ENCODE measurements around the gene KIAA1586. TPM values are rescaled to one million over a fixed set of nuclear protein-coding genes. Genes with fewer than 3 reads are reported as not detected.
A peak's percentile ranks its signal among the peaks of the same experiment; 100 is the strongest.
"Not testable (repeated sequence)": the region's sequence is repeated elsewhere in the genome, so short reads cannot be mapped to it uniquely, and the experiment has no call there.

The KIAA1586 gene
- total RNA-seq, 1 experiment from 2014 or later = 6.0 TPM

- no peaks in the 10 kb centered on the region for H3K9me3 ChIP-seq (ENCODE audit: low read length)
- H3K27me3 ChIP-seq (ENCODE audit: low read length) = no peaks in the 10 kb centered on the region
- ATAC-seq = no peak
- POLR2A ChIA-PET (ENCODE audit: unreplicated experiment) = interaction anchor here (0.7 kb wide), 1 partner anchor 29 kb away, joined by 4 read pairs; no protein-coding TSS in a partner anchor
- peaks cover 29% of the 10 kb centered on the region for H3K4me1 ChIP-seq (ENCODE audit: insufficient read depth, low read length)
- H3K9ac ChIP-seq (ENCODE audit: low read length) = no peak overlapping the region
- CTCF ChIA-PET = no interaction called here
- H3K4me3 ChIP-seq (ENCODE audit: low read length) = peak overlapping the region; percentile 72
- no peak overlapping the region for H3K27ac ChIP-seq (ENCODE audit: low read length)
- H3F3A ChIP-seq (ENCODE audit: low read length, unreplicated experiment) = no peaks in the 10 kb centered on the region
- peak overlapping the region; percentile 66 for H2AFZ ChIP-seq (ENCODE audit: low read length)
- peak; percentile 6 for DNase-seq
- BruUV-seq (replicated peaks) = TSS peak; percentile 44
- H3K79me2 ChIP-seq (ENCODE audit: low read length) = peaks cover 30% of the 10 kb centered on the region
- peaks cover 18% of the 10 kb centered on the region for H4K20me1 ChIP-seq (ENCODE audit: low read length)
- TF ChIP-seq EZH2 (IDR thresholded peaks at IDR 0.05; ENCODE audit: low read length, unreplicated experiment) (no peak), EZH2phosphoT487 (IDR thresholded peaks at IDR 0.05; ENCODE audit: borderline replicate concordance, low read length) (no peak), CTCF (conservative IDR thresholded peaks at IDR 0.05; ENCODE audit: low read depth, low read length) (no peak)
- H3K9me2 ChIP-seq (replicated peaks; ENCODE audit: low read length) = no peaks in the 10 kb centered on the region
- peak overlapping the region; percentile 81 for H3K4me2 ChIP-seq (ENCODE audit: low read length)
- intact Hi-C loops (cut with micrococcal nuclease) = loop anchor here (5.0 kb wide), 2 partner anchors 42 to 228 kb away; partner anchors contain the start of genes KIAA1586 and PRIM2
- peaks cover 6% of the 10 kb centered on the region; the same call in 1 of the 2 replicates for H3K36me3 ChIP-seq (ENCODE audit: low read depth, low read length)
Measured at GRCh38 chr6:57089265-57089664, 42.8 kb downstream of the KIAA1586 start.

GRCh38 chr6:57089687-57090457, 43.4 kb downstream of the KIAA1586 start, which contains the start of gene ZNF451:
Gene ZNF451, plus strand, starts transcription at chr6:57090188. Its CDS starts 66 bp downstream, at chr6:57090254.
- peak within 1 kb of the TSS; percentile 73 for H3K9ac ChIP-seq (ENCODE audit: low read length)
- peaks cover 29% of the 10 kb centered on the region for H3K4me1 ChIP-seq (ENCODE audit: insufficient read depth, low read length)
- H3K36me3 ChIP-seq (ENCODE audit: low read depth, low read length) = peaks cover 9% of the 10 kb centered on the region; the same call in 1 of the 2 replicates
- CTCF ChIA-PET = no interaction called here
- H3K79me2 ChIP-seq (ENCODE audit: low read length) = peaks cover 37% of the 10 kb centered on the region
- ATAC-seq (peak; percentile 93), DNase-seq (peak; percentile 97)
- no peaks in the 10 kb centered on the region for H3F3A ChIP-seq (ENCODE audit: low read length, unreplicated experiment)
- peak within 1 kb of the TSS; percentile 66 for H2AFZ ChIP-seq (ENCODE audit: low read length)
- peak within 1 kb of the TSS; percentile 72 for H3K4me3 ChIP-seq (ENCODE audit: low read length)
- peaks cover 20% of the 10 kb centered on the region for H4K20me1 ChIP-seq (ENCODE audit: low read length)
- H3K27me3 ChIP-seq (ENCODE audit: low read length) = no peaks in the 10 kb centered on the region
- intact Hi-C loops (cut with micrococcal nuclease) = loop anchor here (1.0 to 5.0 kb wide), 3 partner anchors 43 to 227 kb away; partner anchors contain the start of genes BAG2, KIAA1586 and PRIM2
- no peak within 1 kb of the TSS for H3K27ac ChIP-seq (ENCODE audit: low read length)
- TF ChIP-seq CTCF (conservative IDR thresholded peaks at IDR 0.05; ENCODE audit: low read depth, low read length) (no peak), EZH2phosphoT487 (IDR thresholded peaks at IDR 0.05; ENCODE audit: borderline replicate concordance, low read length) (no peak), EZH2 (IDR thresholded peaks at IDR 0.05; ENCODE audit: low read length, unreplicated experiment) (no peak)
- peak within 1 kb of the TSS; percentile 81 for H3K4me2 ChIP-seq (ENCODE audit: low read length)
- no peaks in the 10 kb centered on the region for H3K9me3 ChIP-seq (ENCODE audit: low read length)
- POLR2A ChIA-PET (ENCODE audit: unreplicated experiment) = interaction anchor here (0.7 kb wide), 1 partner anchor 30 kb away, joined by 4 read pairs; no protein-coding TSS in a partner anchor
- no peaks in the 10 kb centered on the region for H3K9me2 ChIP-seq (replicated peaks; ENCODE audit: low read length)
- no TSS peak for BruUV-seq (replicated peaks)

GRCh38 chr6:57090458-57091067, 44.1 kb downstream of the KIAA1586 start:
- H3K79me2 ChIP-seq (ENCODE audit: low read length) = peaks cover 43% of the 10 kb centered on the region
- CTCF ChIA-PET = not testable (repeated sequence)

GRCh38 chr6:57091375-57091774, 44.9 kb downstream of the KIAA1586 start:
- ATAC-seq; H2AFZ ChIP-seq (ENCODE audit: low read length); H3K27ac ChIP-seq (ENCODE audit: low read length); H3K9me3 ChIP-seq (ENCODE audit: low read length); H3F3A ChIP-seq (ENCODE audit: low read length, unreplicated experiment); DNase-seq; CTCF ChIA-PET; POLR2A ChIA-PET (ENCODE audit: unreplicated experiment); intact Hi-C loops (cut with micrococcal nuclease); H3K27me3 ChIP-seq (ENCODE audit: low read length); BruUV-seq (replicated peaks); H3K9me2 ChIP-seq (replicated peaks; ENCODE audit: low read length): not testable (repeated sequence)
- peak overlapping the region; percentile 83 for H3K4me2 ChIP-seq (ENCODE audit: low read length)
- H3K79me2 ChIP-seq (ENCODE audit: low read length) = peaks cover 52% of the 10 kb centered on the region
- H3K4me1 ChIP-seq (ENCODE audit: insufficient read depth, low read length) = peaks cover 29% of the 10 kb centered on the region
- peaks cover 23% of the 10 kb centered on the region for H4K20me1 ChIP-seq (ENCODE audit: low read length)
- H3K36me3 ChIP-seq (ENCODE audit: low read depth, low read length) = peaks cover 11% of the 10 kb centered on the region; the same call in 1 of the 2 replicates
- H3K9ac ChIP-seq (ENCODE audit: low read length) = peak overlapping the region; percentile 4; the same call in 1 of the 2 replicates
- H3K4me3 ChIP-seq (ENCODE audit: low read length) = peak overlapping the region; percentile 66

More at GRCh38 chr6:57090458-57091067, 44.1 kb downstream of the KIAA1586 start:
- peak; percentile 17 for ATAC-seq
- H3K9me2 ChIP-seq (replicated peaks; ENCODE audit: low read length); DNase-seq; H3K27me3 ChIP-seq (ENCODE audit: low read length); H3K4me3 ChIP-seq (ENCODE audit: low read length); H3F3A ChIP-seq (ENCODE audit: low read length, unreplicated experiment); H3K4me2 ChIP-seq (ENCODE audit: low read length); H2AFZ ChIP-seq (ENCODE audit: low read length); POLR2A ChIA-PET (ENCODE audit: unreplicated experiment); H3K27ac ChIP-seq (ENCODE audit: low read length); H3K9me3 ChIP-seq (ENCODE audit: low read length): not testable (repeated sequence)
- peaks cover 29% of the 10 kb centered on the region for H3K4me1 ChIP-seq (ENCODE audit: insufficient read depth, low read length)
- H3K9ac ChIP-seq (ENCODE audit: low read length) = peak overlapping the region; percentile 73
- peaks cover 11% of the 10 kb centered on the region; the same call in 1 of the 2 replicates for H3K36me3 ChIP-seq (ENCODE audit: low read depth, low read length)
- TSS peak; percentile 61 for BruUV-seq (replicated peaks)
- intact Hi-C loops (cut with micrococcal nuclease) = loop anchor here (1.0 kb wide), 1 partner anchor 82 kb away; the partner anchor contains the start of gene BAG2
- H4K20me1 ChIP-seq (ENCODE audit: low read length) = peaks cover 23% of the 10 kb centered on the region
